GM19240 (cell line): ENCODE data around the gene TNFSF15.

Source experiments
- DNase-seq: peaks from one replicate; pipeline ENCODE4 v3.0.0; 2011; ENCODE audit warnings: low spot score; ENCODE audit not compliant: insufficient read length

Gene TNFSF15

DNA sequence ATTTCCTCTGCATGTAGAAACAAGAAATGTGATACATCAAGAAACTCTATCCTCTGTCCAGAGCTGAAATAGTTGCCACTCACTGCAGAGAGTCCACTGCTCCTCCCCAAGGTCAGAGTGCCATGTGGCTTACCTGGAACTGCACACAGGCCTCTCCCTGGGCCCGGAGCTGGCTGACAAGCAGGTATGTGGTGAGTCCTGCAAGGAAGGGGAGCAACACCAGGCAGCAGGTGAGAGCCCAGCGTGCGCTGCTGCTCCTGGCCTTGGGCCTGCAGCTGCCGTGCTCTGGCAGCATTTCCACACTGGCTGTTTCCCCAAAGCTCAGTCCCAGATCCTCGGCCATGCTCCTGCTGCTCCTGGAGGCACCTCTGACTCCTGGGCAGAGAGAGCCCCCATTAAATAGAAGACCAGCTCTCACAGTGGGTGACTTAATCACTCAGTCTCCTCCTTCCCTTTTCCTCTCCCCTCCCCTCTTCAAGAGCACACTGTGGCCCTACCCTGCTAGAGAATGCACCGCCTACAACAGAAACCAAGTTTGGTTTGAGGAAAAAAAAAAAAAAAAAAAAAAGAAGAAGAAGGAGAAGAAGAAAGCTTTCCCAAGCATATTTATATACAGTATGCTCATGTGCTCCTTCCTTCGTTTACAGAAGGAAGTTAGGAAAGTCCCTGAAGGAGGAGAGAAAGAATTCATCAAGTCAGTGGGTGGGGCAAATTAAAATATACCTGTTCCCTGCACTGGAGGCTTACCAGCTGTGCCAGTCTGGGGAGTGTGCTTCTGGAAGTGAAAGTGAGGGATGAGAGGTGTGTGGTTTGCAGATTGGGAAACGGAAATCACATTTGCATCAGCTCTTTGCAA, at the start of gene TNFSF15:
Gene TNFSF15 (minus strand): TSS at position 370 of the 856 bp plus-strand sequence. CDS start 27 bp downstream, at position 343.
- DNase-seq: no peak

- no peak for DNase-seq
Measured at GRCh38 chr9:114855488-114855887, 49.6 kb upstream of the TNFSF15 start.

DNA sequence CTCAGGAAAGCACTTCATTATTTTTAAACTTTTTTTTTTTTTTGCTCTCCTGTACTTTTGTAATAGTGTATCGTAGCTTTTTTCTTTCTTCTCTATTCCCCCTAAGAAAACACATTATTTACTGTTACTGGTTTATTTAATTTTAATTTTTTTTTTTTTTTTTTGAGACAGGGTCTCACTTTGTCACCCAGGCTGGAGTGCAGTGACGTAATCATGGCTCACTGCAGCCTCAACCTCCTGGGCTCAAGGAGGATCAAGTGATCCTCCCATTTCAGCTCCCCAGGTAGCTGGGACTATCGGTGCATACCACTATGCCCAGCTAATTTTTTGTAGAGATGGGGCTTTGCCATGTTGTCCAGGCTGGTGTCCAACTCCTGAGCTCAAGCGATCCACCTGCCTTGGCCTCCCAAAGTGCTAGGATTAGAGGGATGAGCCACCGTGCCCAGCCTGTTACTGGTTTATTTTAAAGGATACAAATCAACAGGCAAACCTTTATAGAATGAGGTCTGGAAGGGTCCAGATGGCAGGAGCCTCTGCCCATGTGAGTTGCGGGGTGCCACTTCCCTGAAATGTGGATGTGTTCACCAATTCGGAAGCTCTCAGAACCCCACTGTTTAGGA, 49.0 kb upstream of the TNFSF15 start:
- DNase-seq: no peak

DNA sequence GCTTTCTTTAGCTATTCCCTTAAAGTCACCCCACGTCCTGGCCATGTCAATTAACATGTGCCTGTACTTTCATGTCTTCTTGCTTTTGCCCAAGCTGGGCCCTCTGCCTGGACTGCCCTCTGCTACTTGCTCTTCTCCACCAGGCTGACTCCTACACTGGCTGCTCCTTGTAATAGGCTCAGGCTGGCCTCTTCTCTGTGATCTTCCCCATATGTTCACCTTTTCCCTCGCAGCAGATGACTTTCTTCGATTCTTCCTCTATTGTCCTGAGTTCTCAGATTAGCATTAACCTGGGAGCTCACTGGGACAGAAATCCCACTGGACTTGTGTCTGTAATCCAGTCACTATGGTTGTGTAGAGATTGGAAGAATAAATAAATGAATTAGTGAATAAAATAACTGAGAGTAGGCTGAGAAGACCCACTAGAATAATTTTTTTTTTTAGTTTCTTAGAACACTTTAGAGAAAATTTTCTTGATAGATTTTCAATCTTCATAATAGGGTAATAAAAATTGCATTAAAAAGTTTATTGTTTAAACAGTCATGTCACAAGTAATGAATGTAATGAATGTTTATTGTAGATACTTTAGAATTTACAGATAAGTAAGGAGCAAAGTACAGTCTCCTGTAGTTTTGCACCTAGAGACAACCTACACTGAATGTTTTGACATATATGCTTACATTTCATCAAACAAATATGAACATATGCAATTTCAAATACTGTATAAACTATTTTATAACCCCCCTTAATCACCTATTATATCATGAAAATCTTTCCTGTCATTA, 47.4 kb upstream of the TNFSF15 start:
- DNase-seq: no peak

DNA sequence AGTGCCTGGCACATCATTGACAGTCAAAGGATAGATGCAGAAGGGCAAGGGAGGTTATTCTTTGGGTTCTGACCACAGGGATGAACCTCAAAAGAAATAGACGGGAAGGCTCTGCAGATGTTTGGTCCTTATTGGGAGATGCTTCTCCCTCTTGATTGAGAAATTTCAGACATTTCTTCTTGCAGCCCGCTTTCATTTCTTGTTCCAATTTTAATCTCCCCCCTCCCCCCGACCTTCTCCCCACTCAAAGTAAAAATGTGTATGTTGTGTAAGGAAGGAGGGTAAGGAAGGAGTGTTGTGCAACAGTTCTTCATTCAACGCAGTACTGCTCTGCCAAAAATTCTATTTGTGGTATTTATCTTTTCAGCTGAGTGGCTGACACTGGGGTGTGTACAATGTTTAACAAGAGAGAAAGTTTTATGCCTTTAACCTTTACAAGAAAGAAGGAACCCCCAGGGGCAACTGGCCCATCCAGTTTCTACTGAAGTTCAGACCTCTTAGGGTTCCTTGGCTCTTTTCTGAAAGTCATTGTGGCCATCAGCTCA, 46.3 kb upstream of the TNFSF15 start:
- no peak for DNase-seq

DNA sequence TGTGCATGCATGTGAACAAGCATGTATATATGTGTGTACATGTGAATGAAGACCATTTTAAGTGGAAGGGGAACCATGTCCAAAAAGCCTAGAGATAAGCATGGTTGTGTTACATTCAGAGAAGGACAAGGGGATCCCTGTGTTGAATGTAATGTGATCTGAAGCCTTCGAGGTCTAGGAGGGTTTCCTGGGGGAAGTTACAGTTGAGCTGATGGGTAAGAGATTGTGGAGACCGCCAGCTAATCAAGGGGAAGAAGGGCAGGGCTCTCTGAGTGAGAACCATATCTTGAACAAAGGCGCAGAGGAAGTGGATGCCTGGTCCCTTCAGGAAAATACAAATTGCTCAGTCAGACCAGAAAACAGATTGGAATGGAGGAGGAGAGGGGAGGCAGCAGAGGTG, 45.5 kb upstream of the TNFSF15 start:
- no peak for DNase-seq

- DNase-seq: no peak
Measured at GRCh38 chr9:114850871-114851270, 45.0 kb upstream of the TNFSF15 start.

GRCh38 chr9:114849450-114849849, 43.6 kb upstream of the TNFSF15 start:
- no peak for DNase-seq

- DNase-seq: no peak
Measured at GRCh38 chr9:114847492-114848417, 41.9 kb upstream of the TNFSF15 start.

GRCh38 chr9:114845373-114845772, 39.5 kb upstream of the TNFSF15 start:
- DNase-seq: no peak

DNA sequence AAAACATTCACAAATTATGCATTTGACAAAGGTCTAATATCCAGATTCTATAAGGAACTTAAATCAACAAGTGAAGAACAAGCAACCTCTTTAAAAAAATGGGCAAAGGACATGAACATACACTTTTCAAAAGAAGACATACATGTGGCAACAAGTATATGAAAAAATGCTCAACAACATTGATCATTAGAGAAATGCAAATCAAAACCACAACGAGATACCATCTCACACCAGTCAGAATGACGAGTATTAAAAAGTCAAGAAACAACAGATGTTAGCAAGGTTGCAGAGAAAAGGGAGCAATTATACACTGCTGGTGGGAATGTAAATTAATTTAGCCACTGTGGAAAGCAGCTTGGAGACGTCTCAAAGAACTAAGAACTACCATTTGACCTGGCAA, 38.9 kb upstream of the TNFSF15 start:
- no peak for DNase-seq

DNA sequence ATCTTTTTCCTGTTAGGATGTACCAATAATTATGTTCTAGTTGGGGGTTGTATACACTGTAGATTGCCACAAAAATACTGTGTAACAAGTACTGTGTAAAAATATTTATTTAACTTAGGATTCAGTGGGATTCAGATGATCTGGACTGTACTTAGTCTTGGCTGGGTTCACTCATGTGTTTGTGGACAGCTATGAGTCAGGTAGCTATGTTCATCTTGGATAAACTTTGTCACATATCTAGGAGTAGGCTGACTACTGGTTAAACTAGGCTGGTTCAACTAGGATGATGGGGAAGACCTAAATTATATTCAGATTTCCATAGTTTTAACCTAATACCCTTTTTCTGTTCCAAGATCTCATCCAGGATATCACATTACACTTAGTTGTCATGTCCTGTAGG, 32.1 kb upstream of the TNFSF15 start:
- no peak for DNase-seq

- no peak for DNase-seq
Measured at GRCh38 chr9:114836769-114837168, 30.9 kb upstream of the TNFSF15 start.

GRCh38 chr9:114834386-114834785, 28.5 kb upstream of the TNFSF15 start:
- no peak for DNase-seq

DNA sequence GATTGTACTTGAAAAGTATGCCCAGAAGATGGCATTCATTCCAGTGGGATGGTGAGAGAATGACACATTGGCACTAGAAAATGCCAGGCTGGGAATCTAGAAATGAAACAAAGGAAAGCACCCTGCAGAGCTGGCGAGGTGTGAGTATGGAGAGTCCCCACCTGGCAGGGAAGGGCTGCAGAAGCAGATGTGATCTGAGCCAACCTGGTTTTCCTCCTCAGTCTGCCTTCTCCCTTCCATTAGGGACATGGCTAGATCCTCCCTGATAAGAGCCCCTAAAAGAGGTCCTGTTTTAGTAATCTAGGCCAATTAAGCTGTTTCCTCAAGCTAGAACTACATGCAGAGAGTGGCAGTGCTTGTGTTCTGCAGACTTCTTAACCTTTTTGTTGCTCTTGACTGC, 24.7 kb upstream of the TNFSF15 start:
- no peak for DNase-seq

DNA sequence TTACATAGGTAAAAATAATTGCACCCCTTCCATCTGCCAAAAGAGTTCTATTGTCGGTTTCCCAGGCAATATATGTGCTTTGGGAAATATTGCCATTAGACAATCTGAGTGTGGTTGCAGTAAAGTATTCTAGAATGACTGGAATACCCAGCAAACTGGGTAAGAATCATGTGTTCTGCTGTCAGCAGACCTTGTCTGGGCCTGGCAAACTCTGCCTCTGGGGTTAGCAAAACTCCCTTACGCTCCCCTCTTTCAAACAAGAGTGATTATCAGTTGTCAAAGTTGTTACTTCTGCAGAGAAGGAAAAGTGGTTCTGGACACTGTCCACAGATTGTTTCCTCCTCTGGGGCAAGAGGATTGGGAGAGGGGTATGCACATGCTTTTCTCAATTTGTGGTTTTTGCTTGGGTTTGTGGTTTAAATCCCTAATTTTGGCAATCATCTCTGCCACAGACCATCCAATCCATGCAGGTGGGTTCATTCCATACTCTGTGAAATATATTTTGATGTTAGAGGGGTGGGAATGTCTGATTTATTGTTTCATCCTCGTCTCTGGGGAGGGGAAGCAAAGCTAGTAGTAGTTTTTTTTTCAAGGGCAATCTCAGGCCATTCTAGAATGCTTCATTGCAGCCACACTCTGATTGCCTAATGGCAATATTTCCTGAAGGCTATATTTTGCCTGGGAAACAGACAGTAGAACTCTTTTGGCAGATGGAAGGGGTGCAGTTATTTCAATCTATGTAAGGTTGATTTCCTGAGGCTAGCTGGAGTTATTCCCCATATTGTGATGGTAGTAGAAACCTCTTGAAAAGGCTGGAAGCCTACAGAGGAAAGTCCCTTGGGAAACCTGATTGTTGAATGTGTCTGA, 24.0 kb upstream of the TNFSF15 start:
- DNase-seq: no peak

DNA sequence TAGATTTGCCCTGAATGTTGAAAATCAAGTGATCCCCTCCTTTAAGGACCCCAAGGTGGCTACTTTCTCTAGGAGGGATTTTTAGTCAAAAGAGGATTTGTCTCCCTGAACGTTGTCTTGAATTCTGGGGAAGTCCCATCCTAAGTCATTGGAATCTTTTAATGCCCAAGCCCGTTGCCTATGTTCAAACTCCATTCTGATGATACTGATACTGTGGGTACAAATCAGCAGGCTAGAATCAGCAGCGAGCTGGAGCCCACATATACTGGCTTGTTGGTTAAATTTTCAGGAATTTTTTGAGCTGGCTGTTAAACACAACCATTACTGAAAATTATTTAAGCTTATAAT, 22.4 kb upstream of the TNFSF15 start:
- no peak for DNase-seq

DNA sequence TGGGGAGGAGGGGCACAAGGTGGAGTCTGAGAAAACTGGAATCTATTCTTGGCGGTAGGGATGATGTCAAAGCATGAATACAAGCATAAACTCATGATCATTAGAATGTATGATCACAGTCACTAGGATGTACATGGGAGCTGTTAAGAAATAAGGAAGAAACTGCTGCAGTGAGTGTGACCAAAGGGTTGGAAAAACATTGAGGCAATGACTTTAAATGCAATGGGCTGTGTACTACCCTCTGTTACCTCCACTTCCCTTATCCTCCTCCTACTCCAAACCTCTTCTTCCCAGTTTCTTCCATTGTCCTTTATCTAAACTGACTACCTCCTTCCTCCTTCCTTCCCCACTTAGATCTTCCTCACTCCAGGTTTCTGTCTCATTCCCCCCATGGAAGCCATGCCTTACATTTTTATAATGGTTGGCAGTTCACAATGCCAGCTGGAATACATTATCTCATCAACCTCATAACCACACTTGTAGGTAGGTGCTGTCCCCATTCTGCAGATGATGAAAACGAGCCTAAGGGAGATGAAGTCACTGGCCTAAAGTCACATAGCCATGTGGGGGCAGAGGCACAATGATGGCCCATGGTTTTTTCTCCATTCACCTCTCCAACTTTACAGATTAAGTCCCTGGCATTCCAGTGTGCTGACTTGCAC, 21.9 kb upstream of the TNFSF15 start:
- DNase-seq: no peak

DNA sequence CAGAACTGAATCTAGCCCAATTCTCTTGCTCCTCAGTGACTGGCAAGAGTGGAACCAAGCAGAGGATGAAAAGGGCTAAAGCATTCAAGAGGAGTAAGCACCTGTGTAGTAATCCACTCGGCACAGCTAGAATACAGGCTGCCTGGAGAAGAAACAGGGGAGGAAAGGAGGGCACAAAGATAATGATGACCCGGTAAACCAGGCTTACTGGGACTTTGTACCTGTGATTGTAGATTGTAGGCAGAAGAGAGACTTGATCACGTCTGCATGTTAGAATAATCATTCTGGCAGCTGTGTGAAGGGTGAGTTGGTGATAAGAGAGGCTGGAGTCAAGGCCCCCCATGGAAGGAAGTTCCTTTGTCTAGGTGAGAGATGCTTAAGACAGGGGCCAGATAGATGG, 20.6 kb upstream of the TNFSF15 start:
- no peak for DNase-seq
